ENCODE measurements around the gene TRIM66.

Gene TRIM66

GRCh38 chr11:8689726-8690255, 7.3 kb upstream of the TRIM66 start:
- H3K9me3 ChIP-seq (ENCODE audit: insufficient read depth, low read length, severe bottlenecking): no peaks in the 10 kb centered on the region
- no peak for TF ChIP-seq EZH2 (IDR thresholded peaks at IDR 0.05; ENCODE audit: borderline replicate concordance, low read depth, low read length, severe bottlenecking)
- peak overlapping the region; percentile 69 for H3K4me2 ChIP-seq (ENCODE audit: insufficient read depth, low read length)
- peaks cover 53% of the 10 kb centered on the region for H3K4me1 ChIP-seq (ENCODE audit: insufficient read depth, low read length)
- no peak for ATAC-seq (ENCODE audit: insufficient read depth, low read depth)
- peak overlapping the region; percentile 66 for H3K9ac ChIP-seq (ENCODE audit: low read depth, low read length)
- DNase-seq: no peak
- peaks cover 8% of the 10 kb centered on the region; the same call in 1 of the 2 replicates for H4K20me1 ChIP-seq (ENCODE audit: insufficient read depth, low read length)
- peaks cover 27% of the 10 kb centered on the region for H3K36me3 ChIP-seq (ENCODE audit: insufficient read depth, low read length)
- peaks cover 58% of the 10 kb centered on the region for H3K79me2 ChIP-seq (ENCODE audit: insufficient read depth, low read length)
- peak overlapping the region; percentile 45 to 68 for H3K4me3 ChIP-seq (ENCODE audit: low read depth in 1 of 2, low read length in 2 of 2)
- H3K27ac ChIP-seq (ENCODE audit: low read length): peak overlapping the region; percentile 83
- H3K27me3 ChIP-seq (ENCODE audit: insufficient read depth, low read length, poor library complexity): no peaks in the 10 kb centered on the region
- peak overlapping the region; percentile 65; the same call in 1 of the 2 replicates for H2AFZ ChIP-seq (ENCODE audit: low read depth, low read length)

- peak overlapping the region; percentile 69 for H3K4me2 ChIP-seq (ENCODE audit: insufficient read depth, low read length)
- H3K4me1 ChIP-seq (ENCODE audit: insufficient read depth, low read length): peaks cover 64% of the 10 kb centered on the region
- peaks cover 66% of the 10 kb centered on the region for H3K79me2 ChIP-seq (ENCODE audit: insufficient read depth, low read length)
- DNase-seq (peak; percentile 86), ATAC-seq (ENCODE audit: insufficient read depth, low read depth) (peak; percentile 88)
- H3K9ac ChIP-seq (ENCODE audit: low read depth, low read length): peak overlapping the region; percentile 66
- H2AFZ ChIP-seq (ENCODE audit: low read depth, low read length): peak overlapping the region; percentile 65
- no peak for TF ChIP-seq EZH2 (IDR thresholded peaks at IDR 0.05; ENCODE audit: borderline replicate concordance, low read depth, low read length, severe bottlenecking)
- TF ChIP-seq, protein P1, sequence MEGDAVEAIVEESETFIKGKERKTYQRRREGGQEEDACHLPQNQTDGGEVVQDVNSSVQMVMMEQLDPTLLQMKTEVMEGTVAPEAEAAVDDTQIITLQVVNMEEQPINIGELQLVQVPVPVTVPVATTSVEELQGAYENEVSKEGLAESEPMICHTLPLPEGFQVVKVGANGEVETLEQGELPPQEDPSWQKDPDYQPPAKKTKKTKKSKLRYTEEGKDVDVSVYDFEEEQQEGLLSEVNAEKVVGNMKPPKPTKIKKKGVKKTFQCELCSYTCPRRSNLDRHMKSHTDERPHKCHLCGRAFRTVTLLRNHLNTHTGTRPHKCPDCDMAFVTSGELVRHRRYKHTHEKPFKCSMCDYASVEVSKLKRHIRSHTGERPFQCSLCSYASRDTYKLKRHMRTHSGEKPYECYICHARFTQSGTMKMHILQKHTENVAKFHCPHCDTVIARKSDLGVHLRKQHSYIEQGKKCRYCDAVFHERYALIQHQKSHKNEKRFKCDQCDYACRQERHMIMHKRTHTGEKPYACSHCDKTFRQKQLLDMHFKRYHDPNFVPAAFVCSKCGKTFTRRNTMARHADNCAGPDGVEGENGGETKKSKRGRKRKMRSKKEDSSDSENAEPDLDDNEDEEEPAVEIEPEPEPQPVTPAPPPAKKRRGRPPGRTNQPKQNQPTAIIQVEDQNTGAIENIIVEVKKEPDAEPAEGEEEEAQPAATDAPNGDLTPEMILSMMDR (IDR thresholded peaks at IDR 0.05; ENCODE audit: borderline replicate concordance, extremely low read depth, low read length, poor library complexity, severe bottlenecking): peak; percentile 16
- peaks cover 19% of the 10 kb centered on the region for H4K20me1 ChIP-seq (ENCODE audit: insufficient read depth, low read length)
- peak overlapping the region; percentile 45 to 68 for H3K4me3 ChIP-seq (ENCODE audit: low read depth in 1 of 2, low read length in 2 of 2)
- H3K36me3 ChIP-seq (ENCODE audit: insufficient read depth, low read length): peaks cover 38% of the 10 kb centered on the region
- peak overlapping the region; percentile 83 for H3K27ac ChIP-seq (ENCODE audit: low read length)
- H3K9me3 ChIP-seq (ENCODE audit: insufficient read depth, low read length, severe bottlenecking): no peaks in the 10 kb centered on the region
- no peaks in the 10 kb centered on the region for H3K27me3 ChIP-seq (ENCODE audit: insufficient read depth, low read length, poor library complexity)
Measured at GRCh38 chr11:8688414-8689362, 6.2 kb upstream of the TRIM66 start.

DNA sequence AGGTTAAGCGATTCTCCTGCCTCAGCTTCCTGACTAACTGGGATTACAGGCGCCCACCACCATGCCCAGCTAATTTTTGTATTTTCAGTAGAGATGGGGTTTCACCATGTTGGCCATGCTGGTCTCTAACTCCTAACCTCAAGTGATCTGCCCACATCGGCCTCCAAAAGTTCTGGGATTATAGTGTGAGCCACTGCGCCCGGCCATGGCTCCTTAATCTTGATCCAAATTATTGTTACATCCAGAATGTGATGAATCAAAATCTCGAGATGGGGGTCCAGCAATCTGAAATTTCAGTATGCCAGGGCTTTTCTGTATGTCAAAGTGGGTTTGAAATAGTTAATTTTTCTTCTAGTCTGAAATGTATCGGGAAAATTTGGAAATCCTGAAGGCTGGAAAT, 3.9 kb upstream of the TRIM66 start:
- H3K27ac ChIP-seq (ENCODE audit: low read length): no peak overlapping the region
- DNase-seq: no peak
- peaks cover 29% of the 10 kb centered on the region for H4K20me1 ChIP-seq (ENCODE audit: insufficient read depth, low read length)
- no peak overlapping the region for H3K4me3 ChIP-seq (ENCODE audit: low read depth in 1 of 2, low read length in 2 of 2)
- TF ChIP-seq, protein P1 (IDR thresholded peaks at IDR 0.05; ENCODE audit: borderline replicate concordance, extremely low read depth, low read length, poor library complexity, severe bottlenecking): no peak
- TF ChIP-seq EZH2 (IDR thresholded peaks at IDR 0.05; ENCODE audit: borderline replicate concordance, low read depth, low read length, severe bottlenecking): no peak
- H3K9ac ChIP-seq (ENCODE audit: low read depth, low read length): no peak overlapping the region
- ATAC-seq (ENCODE audit: insufficient read depth, low read depth): no peak
- H3K36me3 ChIP-seq (ENCODE audit: insufficient read depth, low read length): peaks cover 47% of the 10 kb centered on the region
- peaks cover 73% of the 10 kb centered on the region for H3K79me2 ChIP-seq (ENCODE audit: insufficient read depth, low read length)
- no peaks in the 10 kb centered on the region for H3K27me3 ChIP-seq (ENCODE audit: insufficient read depth, low read length, poor library complexity)
- peaks cover 73% of the 10 kb centered on the region for H3K4me1 ChIP-seq (ENCODE audit: insufficient read depth, low read length)
- no peak overlapping the region for H2AFZ ChIP-seq (ENCODE audit: low read depth, low read length)
- no peaks in the 10 kb centered on the region for H3K9me3 ChIP-seq (ENCODE audit: insufficient read depth, low read length, severe bottlenecking)
- peak overlapping the region; percentile 69; the same call in 1 of the 2 replicates for H3K4me2 ChIP-seq (ENCODE audit: insufficient read depth, low read length)

GRCh38 chr11:8685820-8686219, 3.4 kb upstream of the TRIM66 start:
- Histone ChIP-seq H3K36me3 (ENCODE audit: insufficient read depth, low read length) (peaks cover 47% of the 10 kb centered on the region), H3K4me2 (ENCODE audit: insufficient read depth, low read length) (peak overlapping the region; percentile 67; the same call in 1 of the 2 replicates), H3K4me1 (ENCODE audit: insufficient read depth, low read length) (peaks cover 74% of the 10 kb centered on the region), H3K9ac (ENCODE audit: low read depth, low read length) (no peak overlapping the region), H3K27me3 (ENCODE audit: insufficient read depth, low read length, poor library complexity) (no peaks in the 10 kb centered on the region), H3K9me3 (ENCODE audit: insufficient read depth, low read length, severe bottlenecking) (no peaks in the 10 kb centered on the region), H3K27ac (ENCODE audit: low read length) (no peak overlapping the region), H2AFZ (ENCODE audit: low read depth, low read length) (no peak overlapping the region), H3K79me2 (ENCODE audit: insufficient read depth, low read length) (peaks cover 70% of the 10 kb centered on the region), H3K4me3 (ENCODE audit: low read depth in 1 of 2, low read length in 2 of 2) (no peak overlapping the region), H4K20me1 (ENCODE audit: insufficient read depth, low read length) (peaks cover 29% of the 10 kb centered on the region)
- TF ChIP-seq, protein P1 (IDR thresholded peaks at IDR 0.05; ENCODE audit: borderline replicate concordance, extremely low read depth, low read length, poor library complexity, severe bottlenecking): no peak
- TF ChIP-seq EZH2 (IDR thresholded peaks at IDR 0.05; ENCODE audit: borderline replicate concordance, low read depth, low read length, severe bottlenecking): no peak
- DNase-seq: no peak
- ATAC-seq (ENCODE audit: insufficient read depth, low read depth): no peak
